Stimulated activated CD4-positive, alpha-beta T cell treated with anti-CD3 and anti-CD28 coated beads, Interleukin-2, amount 100 ng/mL, for 4 hours (primary cell): Measurements from ENCODE around the gene SYNDIG1.

Experiments
- DNase-seq: peaks from one replicate; pipeline ENCODE4 v3.0.0-alpha.2; 2020; ENCODE audit warnings: low read depth

The SYNDIG1 gene

GRCh38 chr20:24448170-24448569, 21.3 kb upstream of the SYNDIG1 start:
- DNase-seq: no peak

GRCh38 chr20:24449026-24449720, 20.3 kb upstream of the SYNDIG1 start:
- no peak for DNase-seq

GRCh38 chr20:24450177-24450576, 19.3 kb upstream of the SYNDIG1 start:
- DNase-seq: no peak

- no peak for DNase-seq
Observed at GRCh38 chr20:24450624-24451376, 18.6 kb upstream of the SYNDIG1 start.

- DNase-seq: no peak
Observed at GRCh38 chr20:24451428-24451827, 18.0 kb upstream of the SYNDIG1 start.

- no peak for DNase-seq
Observed at GRCh38 chr20:24452016-24452415, 17.4 kb upstream of the SYNDIG1 start.

- no peak for DNase-seq
Observed at GRCh38 chr20:24452498-24453127, 16.8 kb upstream of the SYNDIG1 start.

GRCh38 chr20:24453869-24454268, 15.6 kb upstream of the SYNDIG1 start:
- no peak for DNase-seq

GRCh38 chr20:24455081-24455480, 14.3 kb upstream of the SYNDIG1 start:
- DNase-seq: no peak

GRCh38 chr20:24456398-24456781, 13.0 kb upstream of the SYNDIG1 start:
- no peak for DNase-seq

GRCh38 chr20:24458436-24458835, 11.0 kb upstream of the SYNDIG1 start:
- DNase-seq: no peak

- no peak for DNase-seq
Observed at GRCh38 chr20:24459733-24460132, 9.7 kb upstream of the SYNDIG1 start.

GRCh38 chr20:24460712-24461111, 8.7 kb upstream of the SYNDIG1 start:
- DNase-seq: no peak

GRCh38 chr20:24461848-24462247, 7.6 kb upstream of the SYNDIG1 start:
- no peak for DNase-seq

GRCh38 chr20:24462460-24463010, 6.9 kb upstream of the SYNDIG1 start:
- no peak for DNase-seq

- DNase-seq: no peak
Observed at GRCh38 chr20:24465159-24465558, 4.3 kb upstream of the SYNDIG1 start.

- DNase-seq: no peak
Observed at GRCh38 chr20:24465730-24466129, 3.7 kb upstream of the SYNDIG1 start.

- no peak for DNase-seq
Observed at GRCh38 chr20:24468401-24469115, 871 bp upstream of the SYNDIG1 start.

GRCh38 chr20:24469894-24470745, 691 bp downstream of the SYNDIG1 start:
- no peak for DNase-seq

GRCh38 chr20:24470746-24471582, 1.5 kb downstream of the SYNDIG1 start:
- DNase-seq: no peak
